Activated CD8-positive, alpha-beta T cell treated with anti-CD3 and anti-CD28 coated beads for 36 hours (primary cell): ENCODE results near the gene PRKACA. TPM values are rescaled to one million over a fixed set of nuclear protein-coding genes. Genes with fewer than 3 reads are reported as not detected.
A peak's percentile ranks its signal among the peaks of the same experiment; 100 is the strongest.

Experiments
- ATAC-seq: fragments of 200-7000 bp; cut with Tn5 transposase; one replicate; pipeline ENCODE4 v1.10.0; 2021; ENCODE audit warnings: mild to moderate bottlenecking, moderate library complexity
- CTCF ChIA-PET: fragments of 350-600 bp; sonication (Branson Sonifier 250); formaldehyde crosslinking; loops from one replicate; lab custom pipeline; 2021; ENCODE audit warnings: antibody characterized with exemption; lab: Charles Lee
- POLR2A ChIA-PET: fragments of 350-600 bp; sonication (Branson Sonifier 250); formaldehyde crosslinking; loops from one replicate; lab custom pipeline; 2021; ENCODE audit warnings: antibody characterized with exemption; lab: Charles Lee
- DNase-seq: peaks from one replicate; pipeline ENCODE4 v3.0.0-alpha.2; 2020
- H3K27ac Mint-ChIP-seq: one replicate; pipeline ENCODE4 v1.8.0; 2021; ENCODE audit warnings: mild to moderate bottlenecking, mixed read lengths
- H3K27me3 Mint-ChIP-seq: one replicate; pipeline ENCODE4 v1.8.0; 2021; ENCODE audit warnings: mixed read lengths
- H3K36me3 Mint-ChIP-seq: one replicate; pipeline ENCODE4 v1.8.0; 2021; ENCODE audit warnings: low read depth, mixed read lengths
- H3K4me1 Mint-ChIP-seq: one replicate; pipeline ENCODE4 v1.8.0; 2021; ENCODE audit warnings: low read depth, mixed read lengths
- H3K4me3 Mint-ChIP-seq: one replicate; pipeline ENCODE4 v1.8.0; 2021; ENCODE audit warnings: mild to moderate bottlenecking, moderate library complexity, mixed read lengths
- H3K9me3 Mint-ChIP-seq: one replicate; pipeline ENCODE4 v1.8.0; 2021; ENCODE audit warnings: mixed read lengths
- intact Hi-C: fragments of 100-400 bp; cut with micrococcal nuclease; formaldehyde crosslinking; loops from one replicate; pipeline ENCODE4 v1.10.0; 2022
- total RNA-seq, 2 experiments: library from RNA; stranded (reverse); gene quantifications; one replicate each; pipeline ENCODE4 v1.2.3, GENCODE V29; 2021
- TF ChIP-seq, protein P1 (sequence below): fragments of 200-600 bp; IDR thresholded peaks from one replicate; pipeline ENCODE4 v1.8.0; 2022; ENCODE audit warnings: antibody characterized with exemption, mild to moderate bottlenecking

PRKACA gene
- total RNA-seq, 2 experiments from 2014 or later = 61.0 to 61.5 TPM

DNA sequence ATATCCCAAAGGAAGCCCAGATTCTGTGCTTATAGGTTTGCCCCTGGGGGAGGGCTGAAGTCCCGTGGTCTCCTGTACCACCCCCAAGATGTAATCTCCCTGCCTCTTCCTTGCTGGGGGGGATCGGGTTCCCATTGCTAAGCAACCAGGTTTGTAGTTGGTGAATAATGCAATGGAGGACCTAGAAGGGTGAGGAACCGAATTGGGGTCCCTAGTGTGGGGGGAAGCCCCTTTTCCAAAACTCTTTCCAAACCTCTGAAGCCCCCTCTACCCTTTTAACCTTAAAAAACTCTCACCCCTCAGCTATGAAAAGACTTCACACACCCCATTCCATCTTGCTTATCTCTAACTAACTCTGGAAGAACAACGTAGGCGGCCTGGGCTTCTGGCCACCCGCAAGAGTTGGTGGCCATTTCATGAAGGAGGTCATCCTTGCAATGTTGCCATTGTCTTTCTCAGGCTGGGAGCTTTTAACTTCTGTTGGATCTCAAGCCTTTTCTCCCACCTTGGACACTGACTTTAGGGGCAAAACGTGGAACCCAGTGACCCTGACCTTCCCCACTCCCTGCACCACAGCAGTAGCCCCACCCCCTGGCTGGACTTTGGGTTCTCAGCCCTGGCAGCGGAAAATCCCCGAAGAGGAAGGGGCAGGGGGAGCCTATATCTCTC is 56.3 kb downstream of the PRKACA start:
- intact Hi-C loops = no loop called here
- Mint-ChIP-seq H3K27me3 (peaks cover 37% of the 10 kb centered on the region), H3K4me1 (peaks cover 16% of the 10 kb centered on the region), H3K36me3 (no peaks in the 10 kb centered on the region), H3K9me3 (no peaks in the 10 kb centered on the region), H3K27ac (no peak overlapping the region), H3K4me3 (no peak overlapping the region)
- ChIA-PET POLR2A (interaction anchor here (1.9 kb wide), 1 partner anchor 30 kb away, joined by 6 read pairs; the partner anchor contains the start of gene IL27RA), CTCF (interaction anchor here (3.9 to 7.0 kb wide), 4 partner anchors 10 to 181 kb away, joined by 24 to 86 read pairs (median 46); partner anchors contain the start of gene MISP3)
- no peak for ATAC-seq
- DNase-seq = no peak
- TF ChIP-seq, protein P1, sequence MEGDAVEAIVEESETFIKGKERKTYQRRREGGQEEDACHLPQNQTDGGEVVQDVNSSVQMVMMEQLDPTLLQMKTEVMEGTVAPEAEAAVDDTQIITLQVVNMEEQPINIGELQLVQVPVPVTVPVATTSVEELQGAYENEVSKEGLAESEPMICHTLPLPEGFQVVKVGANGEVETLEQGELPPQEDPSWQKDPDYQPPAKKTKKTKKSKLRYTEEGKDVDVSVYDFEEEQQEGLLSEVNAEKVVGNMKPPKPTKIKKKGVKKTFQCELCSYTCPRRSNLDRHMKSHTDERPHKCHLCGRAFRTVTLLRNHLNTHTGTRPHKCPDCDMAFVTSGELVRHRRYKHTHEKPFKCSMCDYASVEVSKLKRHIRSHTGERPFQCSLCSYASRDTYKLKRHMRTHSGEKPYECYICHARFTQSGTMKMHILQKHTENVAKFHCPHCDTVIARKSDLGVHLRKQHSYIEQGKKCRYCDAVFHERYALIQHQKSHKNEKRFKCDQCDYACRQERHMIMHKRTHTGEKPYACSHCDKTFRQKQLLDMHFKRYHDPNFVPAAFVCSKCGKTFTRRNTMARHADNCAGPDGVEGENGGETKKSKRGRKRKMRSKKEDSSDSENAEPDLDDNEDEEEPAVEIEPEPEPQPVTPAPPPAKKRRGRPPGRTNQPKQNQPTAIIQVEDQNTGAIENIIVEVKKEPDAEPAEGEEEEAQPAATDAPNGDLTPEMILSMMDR = no peak

DNA sequence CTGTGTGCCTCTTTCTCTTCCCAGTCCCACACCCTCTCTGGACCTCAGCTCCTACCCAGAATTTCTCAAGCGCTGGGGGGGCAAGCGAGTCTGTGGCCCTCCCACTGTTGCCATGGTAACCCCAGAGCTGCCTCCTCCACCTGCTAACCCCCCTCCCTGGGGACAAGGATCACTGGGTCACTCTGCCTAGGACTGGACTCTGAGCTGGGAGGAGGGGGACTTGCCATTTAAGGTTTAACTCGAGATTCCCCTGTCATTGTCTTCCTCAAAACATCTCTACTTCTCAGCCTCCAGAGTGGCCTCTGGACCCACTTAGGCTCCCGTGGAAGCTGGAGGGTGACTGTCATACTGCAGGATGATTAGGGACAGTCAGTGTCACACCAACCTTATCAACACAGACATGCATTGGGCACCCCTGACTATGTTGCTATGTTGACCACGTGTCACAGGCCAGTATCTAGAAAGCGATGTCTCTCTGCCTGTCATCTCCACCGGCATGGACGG is 57.9 kb downstream of the PRKACA start:
- no peak for ATAC-seq
- Mint-ChIP-seq H3K36me3 (no peaks in the 10 kb centered on the region), H3K4me1 (peaks cover 16% of the 10 kb centered on the region), H3K9me3 (no peaks in the 10 kb centered on the region), H3K27ac (no peak overlapping the region), H3K27me3 (peaks cover 37% of the 10 kb centered on the region), H3K4me3 (no peak overlapping the region)
- ChIA-PET POLR2A (interaction anchor here (1.2 to 1.9 kb wide), 3 partner anchors 12 to 193 kb away, joined by 3 to 6 read pairs (median 3); partner anchors contain the start of gene IL27RA), CTCF (interaction anchor here (0.6 to 7.0 kb wide), 34 partner anchors 11 to 223 kb away, joined by 3 to 86 read pairs (median 5); partner anchors contain the start of genes ASF1B, IL27RA, MISP3 and NANOS3)
- no peak for DNase-seq
- intact Hi-C loops = no loop called here
- TF ChIP-seq, protein P1 = no peak

GRCh38 chr19:14059093-14059480 is 58.5 kb downstream of the PRKACA start:
- ChIA-PET CTCF (interaction anchor here (0.5 to 7.0 kb wide), 45 partner anchors 10 to 448 kb away, joined by 3 to 86 read pairs (median 4); partner anchors contain the start of genes ASF1B, IL27RA, MISP3 and NANOS3), POLR2A (interaction anchor here (1.2 to 1.9 kb wide), 2 partner anchors 12 to 28 kb away, joined by 3 to 6 read pairs; partner anchors contain the start of gene IL27RA)
- peak; percentile 77 for ATAC-seq
- peak; percentile 77 for DNase-seq
- intact Hi-C loops = no loop called here
- no peak overlapping the region for H3K4me3 Mint-ChIP-seq
- H3K27me3 Mint-ChIP-seq = peaks cover 37% of the 10 kb centered on the region
- peaks cover 16% of the 10 kb centered on the region for H3K4me1 Mint-ChIP-seq
- no peaks in the 10 kb centered on the region for H3K36me3 Mint-ChIP-seq
- TF ChIP-seq, protein P1 = peak; percentile 91
- H3K27ac Mint-ChIP-seq = no peak overlapping the region
- no peaks in the 10 kb centered on the region for H3K9me3 Mint-ChIP-seq

DNA sequence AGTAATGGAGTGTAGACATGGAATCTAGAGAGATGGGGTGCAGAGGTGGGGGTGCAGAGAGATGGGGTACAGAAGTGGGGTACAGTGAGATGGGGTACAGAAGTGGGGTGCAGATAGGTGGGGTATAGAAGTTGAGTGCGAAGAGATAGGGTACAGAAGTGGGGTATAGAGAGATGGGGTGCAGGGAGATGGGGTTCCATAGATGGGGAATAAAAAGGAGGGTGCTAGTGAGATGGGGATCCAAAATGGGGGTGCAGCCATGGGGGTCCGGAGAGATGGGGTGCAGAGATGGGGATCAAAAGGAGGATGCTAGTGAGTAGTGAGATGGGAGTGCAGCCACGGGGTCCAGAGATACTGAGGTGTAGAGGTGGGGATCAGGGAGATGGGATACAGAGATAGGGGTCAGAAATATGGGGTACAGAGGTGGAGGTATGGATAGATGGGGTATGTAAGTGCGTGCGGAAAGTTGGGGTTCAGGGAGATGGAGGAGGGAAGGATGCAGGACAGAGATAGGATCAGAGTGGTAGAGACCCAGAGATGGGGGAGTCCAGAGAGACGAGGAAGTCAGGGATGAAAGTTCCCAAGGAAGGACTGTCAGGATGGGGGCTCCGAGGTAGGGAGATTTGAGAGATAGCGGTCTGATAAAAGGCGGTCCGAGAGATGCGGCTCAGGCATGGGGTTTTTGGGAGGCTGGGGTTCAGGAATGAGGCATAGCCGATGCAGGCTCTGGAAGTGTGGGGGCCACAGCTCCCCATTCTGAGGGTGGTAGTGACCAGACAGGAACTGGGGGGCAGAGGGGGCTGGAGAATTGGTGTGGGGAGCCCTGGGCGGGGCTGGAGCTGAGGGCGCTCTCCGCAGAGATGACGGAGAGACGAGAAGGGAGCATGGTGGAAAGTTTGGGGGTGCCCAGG is 59.1 kb downstream of the PRKACA start:
- CTCF ChIA-PET = interaction anchor here (0.5 to 7.0 kb wide), 42 partner anchors 10 to 449 kb away, joined by 3 to 86 read pairs (median 4); partner anchors contain the start of genes ASF1B, DCAF15, IL27RA and MISP3
- DNase-seq (no peak), ATAC-seq (no peak)
- Mint-ChIP-seq H3K9me3 (no peaks in the 10 kb centered on the region), H3K27ac (no peak overlapping the region), H3K27me3 (peaks cover 37% of the 10 kb centered on the region), H3K4me3 (no peak overlapping the region), H3K36me3 (no peaks in the 10 kb centered on the region), H3K4me1 (peaks cover 16% of the 10 kb centered on the region)
- intact Hi-C loops = no loop called here
- TF ChIP-seq, protein P1 = no peak
- POLR2A ChIA-PET = interaction anchor here (1.2 kb wide), 1 partner anchor 13 kb away, joined by 3 read pairs; no protein-coding TSS in a partner anchor
